ENCODE data around the gene SYNGAP1.

DNA sequence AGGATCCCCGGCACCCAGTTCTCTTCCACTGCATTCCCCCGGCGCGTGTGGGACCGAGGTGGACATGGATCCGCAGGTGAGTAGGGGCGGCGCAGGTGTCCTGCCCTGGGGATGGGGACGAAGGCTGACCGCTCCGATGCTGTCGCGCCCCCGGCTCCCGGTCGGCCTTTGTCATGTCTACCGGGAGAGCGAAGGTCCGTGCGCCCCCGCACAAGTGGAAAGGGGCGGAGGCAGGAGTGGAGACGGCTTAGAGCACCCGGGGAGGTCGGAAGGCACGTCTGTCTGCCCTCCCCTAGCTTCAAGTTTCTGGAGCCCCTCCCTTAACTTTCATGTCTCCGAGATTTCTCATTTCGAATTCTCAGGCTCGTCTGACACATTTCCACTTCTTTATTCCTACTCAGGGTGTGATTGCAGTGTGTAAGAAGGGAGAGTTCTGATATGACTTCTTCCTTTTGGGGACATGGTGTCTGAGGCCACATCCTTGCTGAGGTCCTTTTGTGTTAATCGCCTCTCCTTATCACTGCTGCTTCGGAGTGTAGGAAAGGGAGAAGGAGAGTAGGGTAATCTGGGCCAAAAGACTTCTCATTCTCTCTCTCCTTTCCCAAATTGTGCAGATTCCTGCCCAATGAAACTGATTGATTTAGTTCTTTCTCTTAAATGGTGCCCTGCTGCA lies 27.8 kb upstream of the SYNGAP1 start:
- TF ChIP-seq, protein P1, sequence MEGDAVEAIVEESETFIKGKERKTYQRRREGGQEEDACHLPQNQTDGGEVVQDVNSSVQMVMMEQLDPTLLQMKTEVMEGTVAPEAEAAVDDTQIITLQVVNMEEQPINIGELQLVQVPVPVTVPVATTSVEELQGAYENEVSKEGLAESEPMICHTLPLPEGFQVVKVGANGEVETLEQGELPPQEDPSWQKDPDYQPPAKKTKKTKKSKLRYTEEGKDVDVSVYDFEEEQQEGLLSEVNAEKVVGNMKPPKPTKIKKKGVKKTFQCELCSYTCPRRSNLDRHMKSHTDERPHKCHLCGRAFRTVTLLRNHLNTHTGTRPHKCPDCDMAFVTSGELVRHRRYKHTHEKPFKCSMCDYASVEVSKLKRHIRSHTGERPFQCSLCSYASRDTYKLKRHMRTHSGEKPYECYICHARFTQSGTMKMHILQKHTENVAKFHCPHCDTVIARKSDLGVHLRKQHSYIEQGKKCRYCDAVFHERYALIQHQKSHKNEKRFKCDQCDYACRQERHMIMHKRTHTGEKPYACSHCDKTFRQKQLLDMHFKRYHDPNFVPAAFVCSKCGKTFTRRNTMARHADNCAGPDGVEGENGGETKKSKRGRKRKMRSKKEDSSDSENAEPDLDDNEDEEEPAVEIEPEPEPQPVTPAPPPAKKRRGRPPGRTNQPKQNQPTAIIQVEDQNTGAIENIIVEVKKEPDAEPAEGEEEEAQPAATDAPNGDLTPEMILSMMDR (IDR thresholded peaks at IDR 0.05; ENCODE audit: low read length), result no peak
- no peak for TF ChIP-seq EZH2 (optimal IDR thresholded peaks at IDR 0.05; ENCODE audit: low read depth, low read length)
- no peak for TF ChIP-seq EZH2phosphoT487 (IDR thresholded peaks at IDR 0.05; ENCODE audit: low read length)

Data from MM.1S (cell line).